T47D (cell line): ENCODE measurements around the gene USH1C.

Source experiments
- DNase-seq, 2 experiments: peaks; one replicate each; pipeline versions ENCODE4 v3.0.0 to v3.0.0-alpha.2; 2011 to 2012; ENCODE audit warnings: low read depth in 1 of 2, low spot score in 1 of 2
- JUND ChIP-seq: IDR thresholded peaks from 2 replicates; pipeline ENCODE4 v1.6.1; 2012; ENCODE audit warnings: low read depth
- in situ Hi-C: cut with HindIII; loops from 2 replicates; pipeline ENCODE4 v1.10.0; 2016; ENCODE audit warnings: low sequenced_read_pairs, low pct_unique_long_range_greater_than_20kb

USH1C gene

DNA sequence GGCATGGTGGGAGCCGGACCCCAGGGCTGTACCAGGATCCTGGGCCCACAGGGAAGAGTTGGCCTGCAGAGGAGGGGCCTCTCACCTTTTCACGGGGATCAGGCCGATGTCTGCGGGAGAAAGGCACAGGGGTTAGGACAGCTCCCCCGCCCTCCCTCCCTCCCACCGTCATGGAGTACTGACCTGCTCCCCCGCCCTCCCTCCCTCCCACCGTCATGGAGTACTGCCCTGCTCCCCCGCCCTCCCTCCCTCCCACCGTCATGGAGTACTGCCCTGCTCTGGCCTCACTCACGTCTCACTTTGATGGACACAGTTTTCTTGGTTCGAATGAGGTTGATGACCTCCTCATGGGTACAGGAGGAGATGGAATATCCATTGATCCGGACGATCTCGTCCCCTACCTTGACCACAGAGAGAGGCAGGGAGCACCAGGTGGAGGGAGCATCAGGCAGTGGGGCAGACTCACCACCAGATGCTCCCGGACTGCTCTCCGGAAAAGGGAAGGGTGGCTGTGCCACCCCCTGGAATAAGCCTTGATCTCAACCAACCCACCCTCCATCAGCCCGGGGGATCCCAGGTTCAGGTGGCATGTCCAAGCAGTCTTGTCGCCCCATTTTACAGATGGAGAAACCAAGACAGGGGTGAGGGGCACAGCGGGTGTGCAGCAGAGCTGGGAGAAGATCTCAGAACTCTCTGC is 17.1 kb downstream of the USH1C start:
- no peak for DNase-seq
- in situ Hi-C loops: no loop called here
- TF ChIP-seq JUND: no peak

DNA sequence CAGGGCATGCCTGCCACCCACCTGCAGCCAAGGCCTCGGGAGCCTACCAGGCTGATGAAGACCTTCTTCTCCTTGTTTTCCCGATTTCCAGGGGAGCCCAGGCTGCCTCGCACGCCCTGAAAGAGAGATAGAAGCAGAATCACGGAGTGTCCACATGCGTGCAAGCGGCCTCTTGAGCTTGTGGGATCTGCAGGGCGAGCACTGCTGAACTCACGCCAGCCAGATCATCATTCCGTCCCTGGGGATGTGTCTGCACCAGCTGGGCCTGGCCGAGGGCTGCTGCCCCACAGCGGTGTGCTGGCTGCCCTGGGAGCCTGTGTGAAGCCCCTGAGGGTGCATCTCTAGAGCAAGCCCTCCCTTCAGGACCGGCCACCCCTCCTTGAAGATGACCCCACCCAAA is 17.9 kb downstream of the USH1C start:
- DNase-seq: no peak
- in situ Hi-C loops: no loop called here

DNA sequence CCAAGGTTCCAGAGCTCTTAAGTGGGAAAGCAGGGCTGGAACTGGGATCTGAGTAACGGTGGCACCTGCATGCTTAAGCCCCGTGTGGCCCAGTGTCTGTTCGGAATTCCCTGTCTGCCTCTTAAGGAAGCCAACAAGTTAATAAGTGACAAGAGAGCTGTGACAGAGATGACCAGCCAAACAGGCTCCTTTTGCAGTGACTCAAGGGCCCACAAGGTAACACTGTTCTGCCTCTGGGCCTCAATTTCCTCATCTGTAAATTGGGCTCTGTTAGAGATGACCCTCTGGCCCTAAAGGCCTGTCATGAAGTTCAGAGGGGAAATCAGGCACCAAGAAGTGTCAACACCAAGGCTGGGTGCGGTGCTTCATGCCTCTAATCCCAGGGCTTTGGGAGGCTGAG is 18.6 kb downstream of the USH1C start:
- in situ Hi-C loops: no loop called here
- TF ChIP-seq JUND: no peak
- DNase-seq: no peak

More for the DNA sequence above, 17.9 kb downstream of the USH1C start:
- TF ChIP-seq JUND: no peak

DNA sequence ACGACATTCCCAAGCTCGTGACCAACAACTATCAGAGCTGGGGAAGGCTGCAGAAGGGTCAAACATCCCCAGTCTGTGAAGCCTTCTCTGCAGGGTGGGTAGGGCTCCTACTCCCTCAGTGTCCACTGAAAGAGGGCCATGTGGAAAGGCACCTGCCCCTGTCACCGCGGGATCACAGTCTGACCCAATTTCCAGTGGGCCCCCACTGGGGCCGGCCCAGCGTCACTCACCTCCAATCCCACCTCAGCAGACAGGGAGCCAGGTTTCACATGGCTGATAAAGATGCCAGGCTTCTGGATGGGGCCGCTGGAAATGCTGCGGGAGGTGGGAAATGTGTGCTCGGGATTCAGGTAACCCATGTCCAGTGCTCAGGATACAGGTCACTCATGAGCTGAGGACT is 20.0 kb downstream of the USH1C start:
- in situ Hi-C loops: no loop called here
- DNase-seq: no peak
- TF ChIP-seq JUND: no peak

DNA sequence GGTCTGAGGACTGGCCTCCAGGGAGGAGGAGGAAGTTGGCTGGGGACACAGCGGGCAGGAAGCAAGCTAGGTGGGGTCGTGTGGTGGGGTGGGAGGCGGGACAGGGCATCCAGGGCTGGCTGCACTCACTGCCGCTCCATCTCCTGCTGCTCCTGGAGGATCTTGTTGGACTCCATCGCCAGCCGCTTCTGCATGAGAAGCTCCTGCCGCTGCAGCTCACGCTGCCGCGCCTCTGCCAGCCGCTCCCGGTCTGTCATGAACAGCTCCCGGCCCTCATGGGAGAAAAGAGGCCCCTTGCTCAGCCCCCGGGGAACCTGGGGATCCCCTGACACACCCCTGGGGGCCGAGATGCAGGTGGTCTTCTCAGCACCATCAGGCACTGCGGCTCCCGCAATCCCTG is 21.6 kb downstream of the USH1C start:
- in situ Hi-C loops: no loop called here
- no peak for TF ChIP-seq JUND
- DNase-seq: no peak

DNA sequence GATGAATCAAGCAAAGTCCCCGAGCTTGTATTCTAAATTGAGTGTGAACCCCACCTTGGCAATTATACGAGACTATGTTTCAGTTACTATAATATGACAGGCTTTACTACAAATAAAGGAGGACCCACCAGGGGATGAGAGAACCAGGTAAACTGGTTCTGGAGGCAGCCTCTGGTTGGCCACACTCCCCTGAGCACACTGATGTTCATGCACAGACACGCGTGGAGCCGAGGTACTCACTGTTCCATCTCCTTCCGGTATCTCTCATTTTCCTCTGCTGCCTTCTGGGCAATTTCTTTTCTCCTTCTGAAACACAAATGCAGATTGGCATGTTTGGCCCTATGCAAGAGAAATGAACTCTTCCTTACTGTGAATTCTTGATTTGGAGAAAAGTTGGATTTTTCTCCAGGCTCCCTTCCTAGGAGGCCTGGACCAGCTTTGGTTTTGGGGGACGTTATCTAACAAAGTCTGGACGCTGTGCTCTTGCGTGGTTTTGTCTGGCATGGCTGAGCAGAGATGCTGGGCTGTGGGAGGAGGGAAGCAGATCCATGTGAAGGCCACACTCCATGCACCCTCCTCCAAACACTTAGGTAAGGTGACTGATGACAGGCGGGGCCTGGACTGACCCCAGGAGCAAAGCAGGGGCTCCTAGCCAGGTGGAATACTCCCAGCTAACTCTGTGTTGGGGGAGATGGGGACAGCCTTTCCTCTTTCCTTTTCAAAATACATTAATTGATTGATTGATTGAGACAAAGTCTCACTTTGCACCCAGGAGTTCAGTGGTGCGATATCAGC is 22.9 kb downstream of the USH1C start:
- DNase-seq: no peak
- no peak for TF ChIP-seq JUND
- in situ Hi-C loops: no loop called here

DNA sequence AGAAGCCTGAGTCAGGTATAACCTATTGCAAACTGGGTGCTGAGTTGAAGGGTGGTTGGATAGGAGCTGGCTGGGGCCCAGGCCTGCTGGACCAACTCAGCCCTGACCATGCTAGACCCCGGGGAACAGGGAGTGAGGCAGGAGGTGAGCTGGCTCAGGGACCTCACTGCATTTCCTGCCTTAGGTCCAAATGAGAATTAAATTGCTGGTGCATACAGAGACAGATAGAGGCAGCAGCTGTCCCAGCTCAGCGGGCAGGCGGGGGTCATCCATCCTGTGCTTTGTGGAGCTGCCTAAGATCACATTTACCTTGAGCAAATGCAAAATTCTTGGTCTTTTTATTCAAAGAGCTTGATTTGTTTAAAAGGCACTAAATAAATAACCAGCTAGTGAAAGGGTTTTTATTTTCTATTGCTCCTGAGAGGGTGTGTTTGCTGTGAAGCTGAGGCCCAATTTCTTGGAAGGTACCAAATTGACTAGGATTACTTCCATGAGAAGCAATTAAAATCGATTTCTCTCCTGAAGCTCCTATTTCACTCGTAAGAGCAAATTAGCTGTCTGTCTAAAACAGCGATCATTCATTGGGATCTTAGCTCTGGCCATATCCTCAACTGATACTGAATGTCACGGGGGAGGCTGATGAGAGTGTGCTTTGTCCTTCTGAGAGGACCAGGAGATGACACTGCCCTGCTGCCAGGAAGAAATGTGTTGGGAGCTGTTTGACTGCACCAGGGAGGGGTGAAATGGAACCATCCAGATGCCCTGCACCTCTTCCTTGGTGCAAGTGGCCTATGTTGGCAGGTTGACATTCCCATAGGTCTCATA is 24.9 kb downstream of the USH1C start:
- in situ Hi-C loops: no loop called here
- no peak for TF ChIP-seq JUND
- DNase-seq: no peak

DNA sequence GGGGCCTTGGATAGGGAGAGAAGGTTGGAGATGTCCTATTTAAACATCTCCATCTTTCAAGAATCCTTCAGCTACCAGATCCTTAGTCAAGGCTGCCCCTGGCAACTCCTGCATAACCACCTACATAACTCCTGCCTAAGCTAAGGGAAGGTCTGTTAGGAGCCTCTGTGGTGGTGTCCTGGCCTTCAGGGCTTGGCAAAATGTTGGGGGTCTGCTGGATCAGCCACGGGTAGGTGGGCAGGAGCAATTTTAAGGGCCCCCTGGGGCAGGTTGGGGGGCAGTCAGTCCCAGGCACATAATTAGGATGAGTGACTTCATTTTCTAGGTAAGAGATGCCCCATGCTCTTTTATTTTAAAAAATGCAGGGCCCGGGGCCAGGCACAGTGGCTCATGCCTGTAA is 25.9 kb downstream of the USH1C start:
- TF ChIP-seq JUND: no peak
- no peak for DNase-seq
- in situ Hi-C loops: no loop called here

DNA sequence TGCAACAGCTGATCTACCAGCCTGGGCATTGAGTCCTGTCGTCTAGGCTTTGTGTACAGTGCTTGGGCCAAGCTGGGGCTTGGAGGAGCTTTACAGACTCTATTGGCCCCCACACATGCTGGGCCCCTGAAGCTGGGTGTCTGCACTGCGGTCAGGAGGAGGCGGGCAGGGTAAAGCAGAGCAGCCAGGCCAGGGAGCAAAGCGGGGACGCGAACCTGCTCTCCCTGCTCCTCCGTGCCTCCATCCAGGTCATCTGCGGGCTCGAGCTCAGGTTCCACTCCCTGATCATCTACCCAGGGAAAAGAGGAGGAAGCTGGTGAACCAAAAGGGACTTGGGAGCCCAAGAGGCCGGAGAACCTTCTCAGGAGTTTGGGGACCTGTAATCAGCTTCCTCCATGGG is 27.0 kb downstream of the USH1C start:
- in situ Hi-C loops: no loop called here
- TF ChIP-seq JUND: no peak
- no peak for DNase-seq

DNA sequence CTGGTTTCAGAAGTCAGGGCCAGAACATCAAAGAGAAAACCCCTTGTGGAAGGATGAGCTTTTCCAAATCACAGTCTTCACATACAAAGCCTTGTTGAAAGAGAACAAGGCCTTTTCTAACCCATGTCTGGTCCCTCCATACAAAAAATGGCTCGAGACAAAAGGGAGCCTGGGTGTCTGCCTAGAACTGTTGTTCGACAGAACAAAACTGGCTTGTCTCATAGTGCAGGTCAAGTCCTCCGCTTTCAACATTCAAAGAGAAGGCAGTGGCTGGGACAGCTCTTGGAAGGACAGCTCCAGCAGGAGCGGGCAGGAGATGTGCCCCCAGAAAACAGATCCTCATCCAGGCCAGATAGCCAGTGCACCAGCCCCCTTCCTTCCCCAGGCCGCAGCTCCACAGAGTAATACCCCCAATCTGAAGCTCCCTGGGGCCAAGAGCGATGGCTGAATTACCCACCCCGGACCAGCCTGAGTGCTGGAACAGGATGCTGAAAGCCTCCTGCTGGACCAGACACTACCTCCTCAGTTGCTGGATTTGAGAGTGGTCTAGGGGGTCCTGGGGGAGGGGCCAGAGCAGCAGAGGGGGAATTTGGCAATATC is 27.6 kb downstream of the USH1C start:
- in situ Hi-C loops: no loop called here
- TF ChIP-seq JUND: no peak
- no peak for DNase-seq

DNA sequence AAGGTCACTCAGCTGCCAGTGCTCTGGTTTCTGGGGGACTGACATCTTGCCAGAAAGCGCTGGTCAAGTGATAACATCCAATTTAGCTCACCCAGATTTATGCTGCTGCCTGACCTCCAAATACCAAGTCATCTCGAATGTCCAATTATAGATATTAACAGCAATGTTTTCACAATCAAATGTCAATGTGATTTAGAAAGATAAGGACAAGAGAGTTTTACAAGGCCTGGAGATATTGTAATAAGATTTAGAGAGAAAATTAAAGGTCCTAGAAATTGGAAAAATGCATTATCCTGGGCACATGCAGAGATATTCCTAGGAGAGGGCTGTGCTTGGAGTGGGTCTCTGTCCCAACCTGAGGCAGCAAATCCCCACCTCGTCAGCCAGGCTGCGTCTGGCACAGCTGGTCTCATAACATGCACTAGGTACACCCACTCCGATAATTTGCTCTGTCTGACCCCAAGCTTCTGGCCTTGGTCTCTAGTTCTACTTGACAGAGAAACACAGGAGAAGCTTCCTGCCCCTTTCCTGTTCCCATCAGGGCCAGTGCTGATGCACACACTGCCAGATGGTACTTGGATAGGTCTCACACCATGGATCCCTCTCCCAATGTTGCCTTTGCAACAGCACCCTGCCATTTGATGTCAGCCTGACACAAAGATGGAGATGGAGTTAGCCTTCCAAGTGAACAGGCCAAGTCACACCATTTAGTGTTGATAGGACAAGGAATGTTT is 28.6 kb downstream of the USH1C start:
- in situ Hi-C loops: no loop called here

DNA sequence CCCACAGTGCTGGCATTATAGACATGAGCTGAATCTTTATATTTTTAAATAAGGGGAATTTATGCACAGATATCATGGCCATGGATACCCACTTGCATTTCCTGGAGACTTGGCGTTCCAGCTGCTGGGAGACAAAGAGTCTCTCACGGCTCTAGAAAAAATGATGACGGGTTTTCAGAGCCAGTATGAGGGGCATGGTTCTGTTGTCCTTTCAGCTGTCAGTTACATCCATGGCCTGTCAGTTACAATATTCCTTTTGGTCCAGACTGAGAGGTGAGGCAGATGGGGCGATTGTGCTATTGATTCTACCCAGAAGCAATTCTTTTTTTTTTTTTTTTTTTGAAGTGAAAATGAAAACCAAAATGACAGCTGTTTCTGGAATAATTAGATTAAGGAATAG is 29.7 kb downstream of the USH1C start:
- DNase-seq: no peak
- in situ Hi-C loops: no loop called here
- no peak for TF ChIP-seq JUND

More for the DNA sequence above, 28.6 kb downstream of the USH1C start:
- no peak for TF ChIP-seq JUND
- DNase-seq: no peak
